Loucy (cell line): ENCODE results near the gene ZIC2.

Source experiments
- EZH2phosphoT487 ChIP-seq: fragments of 200-600 bp; IDR thresholded peaks from 2 replicates; pipeline ENCODE4 v1.6.1; 2018; ENCODE audit warnings: antibody characterized with exemption, mild to moderate bottlenecking, moderate library complexity, borderline replicate concordance
- TF ChIP-seq, protein P1 (sequence below): fragments of 200-600 bp; sonication (generic); conservative IDR thresholded peaks from 2 replicates; pipeline ENCODE4 v1.5.1; 2014; ENCODE audit warnings: mild to moderate bottlenecking, antibody characterized with exemption, low read length

DNA sequence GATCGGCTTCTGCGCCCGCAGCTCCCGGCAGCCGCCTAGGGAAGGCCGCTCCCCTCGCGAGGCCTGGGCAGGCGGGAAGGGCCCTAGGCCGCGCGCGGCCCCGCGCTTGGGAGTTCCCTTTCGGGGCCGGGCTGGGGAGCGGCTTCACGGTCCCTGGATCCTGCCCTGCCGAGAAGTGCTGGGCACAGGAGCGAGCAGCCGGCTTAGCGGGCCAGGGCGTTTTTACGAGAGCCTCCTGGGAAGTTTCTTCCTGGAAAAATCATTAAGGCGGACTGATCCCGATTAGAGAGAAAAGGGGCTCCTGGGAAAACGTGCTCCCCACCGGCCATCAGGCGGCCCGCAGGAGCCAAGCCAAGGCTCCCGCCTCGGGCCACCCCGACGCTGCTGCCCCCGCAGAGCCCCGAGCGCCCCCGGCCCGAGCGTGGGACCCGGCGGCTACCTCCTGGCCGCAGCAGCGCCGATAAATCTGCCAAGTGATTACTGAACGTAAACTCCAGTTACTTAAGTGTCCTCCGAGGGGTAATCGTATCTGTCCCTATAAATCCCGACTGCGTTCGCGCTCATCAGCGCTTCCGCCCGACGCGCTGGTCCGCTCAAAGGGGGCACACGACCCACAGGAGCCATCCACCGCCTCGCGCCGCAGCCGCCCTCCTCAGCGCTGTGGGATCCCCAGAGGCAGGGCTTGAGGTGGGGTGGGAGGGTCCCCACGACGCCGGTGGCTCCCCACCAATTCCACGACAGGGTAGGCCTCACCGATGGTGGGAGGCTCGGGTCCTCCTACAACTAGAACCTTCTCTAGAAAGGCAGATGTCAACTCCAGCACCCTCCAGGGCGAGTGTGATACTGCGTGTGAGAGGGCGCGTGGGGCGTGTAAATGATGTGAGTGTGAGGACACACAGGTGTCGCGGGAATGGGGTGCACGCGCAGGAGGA is 12.8 kb upstream of the ZIC2 start:
- TF ChIP-seq, protein P1, sequence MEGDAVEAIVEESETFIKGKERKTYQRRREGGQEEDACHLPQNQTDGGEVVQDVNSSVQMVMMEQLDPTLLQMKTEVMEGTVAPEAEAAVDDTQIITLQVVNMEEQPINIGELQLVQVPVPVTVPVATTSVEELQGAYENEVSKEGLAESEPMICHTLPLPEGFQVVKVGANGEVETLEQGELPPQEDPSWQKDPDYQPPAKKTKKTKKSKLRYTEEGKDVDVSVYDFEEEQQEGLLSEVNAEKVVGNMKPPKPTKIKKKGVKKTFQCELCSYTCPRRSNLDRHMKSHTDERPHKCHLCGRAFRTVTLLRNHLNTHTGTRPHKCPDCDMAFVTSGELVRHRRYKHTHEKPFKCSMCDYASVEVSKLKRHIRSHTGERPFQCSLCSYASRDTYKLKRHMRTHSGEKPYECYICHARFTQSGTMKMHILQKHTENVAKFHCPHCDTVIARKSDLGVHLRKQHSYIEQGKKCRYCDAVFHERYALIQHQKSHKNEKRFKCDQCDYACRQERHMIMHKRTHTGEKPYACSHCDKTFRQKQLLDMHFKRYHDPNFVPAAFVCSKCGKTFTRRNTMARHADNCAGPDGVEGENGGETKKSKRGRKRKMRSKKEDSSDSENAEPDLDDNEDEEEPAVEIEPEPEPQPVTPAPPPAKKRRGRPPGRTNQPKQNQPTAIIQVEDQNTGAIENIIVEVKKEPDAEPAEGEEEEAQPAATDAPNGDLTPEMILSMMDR = no peak
- no peak for TF ChIP-seq EZH2phosphoT487
